ENCODE results near the gene CHKA.

The CHKA gene

DNA sequence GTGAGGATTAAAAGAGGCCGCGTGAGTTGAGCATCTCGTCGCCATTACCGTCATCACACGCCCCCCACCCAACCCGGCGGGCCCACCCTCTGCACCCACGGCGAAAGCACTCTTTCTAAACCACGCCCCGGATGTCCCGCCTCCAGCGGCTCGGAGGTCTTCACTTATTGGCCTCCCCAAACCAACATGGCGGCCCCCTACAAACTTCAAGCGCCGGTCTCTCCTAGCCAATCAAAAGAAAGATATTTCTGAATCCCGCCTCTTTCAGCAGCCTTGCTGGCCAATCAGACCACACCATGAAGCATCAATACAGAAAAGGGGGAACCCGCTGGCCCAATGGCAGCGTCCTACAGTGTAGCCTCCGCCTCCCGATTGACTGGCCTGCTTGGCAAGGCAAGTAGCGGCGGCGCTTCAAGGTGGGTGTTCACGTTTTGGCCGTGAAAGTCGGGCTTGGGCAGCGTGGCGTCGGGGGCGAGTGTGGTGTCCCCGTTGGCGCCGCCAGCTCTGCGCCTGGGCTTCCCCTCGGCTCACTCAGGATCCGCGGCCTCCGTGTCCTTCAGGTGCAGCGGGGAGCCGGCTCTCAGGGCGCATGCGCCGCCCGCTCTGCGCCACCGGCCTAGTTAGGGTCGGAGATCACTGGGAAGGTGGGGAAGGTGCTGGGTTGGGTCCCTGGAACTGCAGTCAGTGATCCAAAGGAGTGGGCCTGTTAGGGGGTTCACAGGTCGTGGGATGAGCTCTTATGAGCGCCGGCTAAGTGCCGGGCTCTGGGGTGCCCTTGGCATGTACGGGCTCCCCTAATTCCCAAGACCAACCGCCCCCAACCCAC, 90.7 kb downstream of the CHKA start, which contains the start of gene NDUFS8:
Gene NDUFS8 (plus strand): TSS at position 364 of the 826 bp plus-strand sequence. CDS start 1,471 bp downstream, outside the sequence.
- DNase-seq, result peak; percentile 99

DNA sequence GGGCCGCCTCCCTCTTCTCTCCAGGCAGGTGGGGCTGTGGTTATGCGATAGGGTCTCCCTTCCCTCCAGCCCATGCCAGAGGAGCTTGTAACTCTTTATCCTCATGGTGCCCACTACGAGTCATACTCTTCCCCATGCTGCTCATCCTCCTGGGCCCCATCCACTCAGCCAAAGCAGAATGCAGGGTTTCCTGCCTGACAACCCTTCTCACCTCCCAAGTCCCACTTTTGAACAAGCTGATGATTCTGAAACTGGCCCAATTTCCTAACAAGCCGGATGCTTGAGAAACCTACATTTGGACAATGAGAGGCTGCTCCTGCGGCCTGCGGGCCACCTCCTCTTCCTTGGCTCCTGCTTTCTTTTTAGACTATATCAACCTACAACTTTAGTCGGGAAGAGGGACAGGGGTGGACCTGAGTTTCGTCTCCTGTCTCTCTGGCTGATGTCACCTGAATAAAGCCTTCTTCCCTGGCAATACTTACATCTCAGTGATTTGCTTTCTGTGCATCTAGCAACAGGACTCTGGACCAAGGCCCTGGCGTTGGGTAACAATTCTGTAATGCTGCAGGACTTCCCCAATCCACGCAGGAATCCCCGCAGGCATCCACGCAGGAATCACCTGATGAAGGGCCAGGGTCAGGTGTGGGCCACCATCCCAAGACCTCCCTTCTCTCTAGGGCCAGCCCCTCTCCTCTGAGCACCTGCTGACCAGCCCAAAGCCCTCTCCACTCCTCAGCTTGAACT, 92.2 kb downstream of the CHKA start:
- DNase-seq, result no peak

DNA sequence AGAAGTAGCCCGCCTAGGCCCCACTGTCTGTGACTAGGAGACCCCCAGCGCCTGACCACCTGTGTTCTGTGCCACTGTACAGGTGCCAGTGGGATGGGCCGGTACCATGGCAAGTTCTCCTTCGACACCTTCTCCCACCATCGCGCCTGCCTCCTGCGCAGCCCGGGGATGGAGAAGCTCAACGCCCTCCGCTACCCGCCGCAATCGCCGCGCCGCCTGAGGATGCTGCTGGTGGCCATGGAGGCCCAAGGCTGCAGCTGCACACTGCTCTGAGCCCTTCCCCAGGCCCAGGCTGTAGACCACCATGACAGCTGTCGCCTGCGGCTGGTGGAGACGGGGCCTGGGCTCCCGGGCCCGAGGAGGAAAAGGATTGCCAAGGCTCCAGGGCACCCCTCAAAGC, 93.5 kb downstream of the CHKA start:
- no peak for DNase-seq

DNA sequence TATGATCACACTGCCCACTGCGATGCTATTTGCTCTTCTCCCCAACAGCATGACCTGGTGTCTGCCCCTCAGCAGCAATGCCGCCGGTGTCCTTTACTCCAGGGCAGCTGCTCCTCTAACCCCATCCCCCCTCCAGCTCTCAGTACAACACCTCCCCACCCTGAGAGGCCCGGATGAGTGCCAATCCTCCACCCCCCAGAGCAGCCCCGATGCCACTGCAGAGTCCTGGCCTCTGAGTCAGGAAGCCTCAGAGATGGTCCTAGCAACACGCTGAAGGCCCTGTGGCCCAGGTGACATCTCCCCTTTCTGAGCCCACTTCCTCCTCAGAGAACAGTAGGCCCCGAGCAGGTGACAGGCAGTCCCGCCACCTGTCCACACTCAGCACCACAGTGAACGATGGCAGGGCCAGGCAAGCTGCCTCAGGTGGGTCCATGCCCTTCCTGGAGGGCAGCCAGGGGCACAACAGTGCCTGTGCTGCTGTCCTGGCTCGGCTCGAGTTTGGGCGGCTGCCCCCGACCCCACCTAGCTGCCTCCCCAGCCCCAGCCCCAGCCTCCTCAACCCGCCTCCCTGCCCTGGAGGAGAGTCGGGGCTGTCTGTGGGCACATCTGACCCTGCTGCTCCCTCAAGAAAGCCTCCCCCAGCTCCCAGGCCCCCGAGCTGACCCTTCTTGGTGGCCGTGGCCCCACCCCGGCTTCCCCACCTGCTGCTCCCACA, 94.6 kb downstream of the CHKA start:
- no peak for DNase-seq

- DNase-seq, result no peak
Observed at GRCh38 chr11:68025047-68025446, 96.1 kb downstream of the CHKA start.

- no peak for DNase-seq
Observed at GRCh38 chr11:68024508-68024907, 96.7 kb downstream of the CHKA start.

DNA sequence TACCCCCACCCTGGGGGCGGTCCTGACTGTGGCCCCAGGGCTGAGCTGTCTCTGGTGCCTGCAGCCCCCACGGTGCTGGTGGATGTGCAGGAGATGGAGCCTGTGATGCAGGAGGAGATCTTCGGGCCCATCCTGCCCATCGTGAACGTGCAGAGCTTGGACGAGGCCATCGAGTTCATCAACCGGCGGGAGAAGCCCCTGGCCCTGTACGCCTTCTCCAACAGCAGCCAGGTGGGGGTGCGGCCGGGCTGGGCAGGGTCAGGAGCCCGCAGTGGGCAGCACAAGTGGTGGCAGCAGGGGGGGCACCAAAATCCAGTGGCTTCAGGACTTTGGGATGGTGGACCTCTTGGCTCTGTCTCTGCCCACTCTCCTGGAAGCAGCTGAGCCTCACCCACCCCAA, 98.7 kb downstream of the CHKA start:
- DNase-seq, result no peak

DNA sequence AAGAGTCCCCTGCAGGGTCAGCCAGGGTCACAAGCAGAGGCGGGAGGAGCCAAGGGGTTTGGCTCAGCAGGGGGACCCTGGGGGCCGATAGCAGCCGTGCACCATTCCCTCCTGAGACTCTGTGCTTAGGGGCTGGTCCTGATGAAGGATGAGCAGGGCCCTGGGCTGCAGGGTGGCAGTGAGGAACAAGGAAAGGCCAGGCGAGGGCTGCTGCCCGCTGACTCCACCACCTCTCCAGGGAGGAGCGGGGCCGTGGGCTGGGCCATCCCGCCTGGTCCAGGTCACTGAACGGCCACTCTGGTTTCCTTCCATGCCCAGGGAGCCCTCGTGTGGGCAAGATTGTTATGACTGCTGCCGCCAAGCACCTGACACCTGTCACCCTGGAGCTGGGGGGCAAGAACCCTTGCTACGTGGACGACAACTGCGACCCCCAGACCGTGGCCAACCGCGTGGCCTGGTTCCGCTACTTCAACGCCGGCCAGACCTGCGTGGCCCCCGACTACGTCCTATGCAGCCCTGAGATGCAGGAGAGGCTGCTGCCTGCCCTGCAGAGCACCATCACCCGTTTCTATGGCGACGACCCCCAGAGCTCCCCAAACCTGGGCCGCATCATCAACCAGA, 99.9 kb downstream of the CHKA start:
- DNase-seq, result no peak

GRCh38 chr11:68020575-68020974, 100.6 kb downstream of the CHKA start:
- no peak for DNase-seq

DNA sequence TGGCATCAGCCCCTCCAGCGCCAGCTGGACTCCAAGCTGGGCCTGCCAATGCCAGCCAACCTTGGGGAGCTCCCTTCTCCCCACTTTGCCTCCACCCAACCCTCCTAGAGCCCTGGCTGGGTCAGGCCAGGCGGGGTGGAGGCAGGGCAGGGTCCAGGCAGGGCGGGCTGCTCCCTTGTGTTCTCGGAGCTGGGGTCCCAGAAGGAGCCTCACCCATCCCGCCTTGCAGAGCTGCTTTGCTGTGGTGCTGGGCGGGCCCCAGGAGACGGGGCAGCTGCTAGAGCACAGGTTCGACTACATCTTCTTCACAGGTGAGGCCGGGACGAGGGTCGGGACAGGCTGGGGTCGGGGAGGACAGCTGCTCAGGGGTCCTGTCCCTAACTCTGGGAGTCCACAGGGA, 101.7 kb downstream of the CHKA start:
- no peak for DNase-seq

- DNase-seq, result no peak
Observed at GRCh38 chr11:68018730-68019190, 102.4 kb downstream of the CHKA start.

GRCh38 chr11:68017980-68018729, 103.0 kb downstream of the CHKA start:
- no peak for DNase-seq

- DNase-seq, result no peak
Observed at GRCh38 chr11:68016904-68017817, 104.0 kb downstream of the CHKA start.

GRCh38 chr11:68016161-68016903, 104.9 kb downstream of the CHKA start:
- no peak for DNase-seq

GRCh38 chr11:68015467-68015866, 105.7 kb downstream of the CHKA start:
- no peak for DNase-seq

DNA sequence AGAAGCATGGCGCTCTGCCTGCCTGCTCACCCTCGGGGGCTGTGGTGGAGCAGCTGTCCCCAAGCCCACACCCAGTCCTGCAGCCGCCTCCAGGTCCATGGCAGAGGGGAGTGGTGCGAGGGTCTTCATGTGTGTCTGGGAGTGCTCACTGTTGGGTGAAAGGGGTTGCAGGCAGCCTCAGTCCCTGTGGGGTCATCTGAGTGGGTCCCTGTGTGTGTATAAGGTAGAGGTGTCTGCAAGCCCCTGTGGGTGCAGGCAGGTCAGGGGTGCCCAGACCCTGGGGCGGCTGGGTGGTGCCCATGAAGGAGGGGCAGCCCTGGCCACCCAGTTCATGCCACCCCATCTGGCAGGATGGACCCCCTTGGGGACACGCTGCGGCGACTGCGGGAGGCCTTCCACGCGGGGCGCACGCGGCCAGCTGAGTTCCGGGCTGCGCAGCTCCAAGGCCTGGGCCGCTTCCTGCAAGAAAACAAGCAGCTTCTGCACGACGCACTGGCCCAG, 106.2 kb downstream of the CHKA start:
- DNase-seq, result no peak

DNA sequence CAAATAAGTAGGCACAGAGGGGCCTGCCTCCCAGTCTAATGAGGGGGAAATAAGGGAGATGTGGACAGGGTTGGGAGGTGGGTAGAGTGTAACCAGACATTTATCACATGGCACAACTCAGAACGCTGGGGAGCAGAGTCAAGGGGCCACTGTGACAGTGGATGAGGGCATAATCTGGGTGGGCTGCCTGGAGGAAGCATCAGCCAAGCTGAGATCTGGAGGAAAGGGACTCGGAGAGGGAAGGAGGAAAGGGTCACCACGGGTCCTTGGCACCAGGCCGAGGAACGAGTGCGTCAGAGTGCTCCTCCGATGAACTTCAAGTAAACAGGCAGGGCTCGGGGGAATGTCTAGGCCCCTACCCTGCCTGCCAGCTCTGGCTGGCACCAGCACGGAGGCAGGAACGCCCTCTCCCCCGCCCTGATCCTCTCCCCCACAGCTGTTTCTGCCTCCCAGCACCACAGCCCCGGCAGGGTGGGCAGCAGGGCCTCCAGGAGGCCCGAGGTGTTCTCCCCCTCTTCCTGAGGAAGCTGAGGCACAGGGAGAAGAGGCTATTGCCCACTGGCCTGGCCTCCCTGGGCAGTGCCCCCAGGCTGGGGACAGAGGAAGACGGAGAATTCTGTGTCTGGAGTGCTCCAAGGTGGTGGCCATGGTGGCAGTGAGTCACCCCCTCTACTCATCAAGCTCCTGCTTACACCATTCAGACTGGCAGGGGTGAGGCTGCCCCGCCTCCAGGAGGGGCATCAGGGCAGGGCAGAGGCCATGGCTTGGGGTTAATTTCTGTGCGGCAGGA, 106.8 kb downstream of the CHKA start:
- no peak for DNase-seq

- no peak for DNase-seq
Observed at GRCh38 chr11:68013611-68014156, 107.5 kb downstream of the CHKA start.

Measured in right hindlimb (tissue), 1 donor.